Sigmoid colon (tissue), 4 donors: ENCODE data around the gene GHRHR.

ENCODE experiments used
- CTCF ChIP-seq, 4 experiments: fragments of 450-650 bp in 3 of 4; fragments of 200-600 bp in 1 of 4; IDR thresholded peaks; one replicate each; pipeline ENCODE4 v1.5.1; 2016 to 2019; ENCODE audit warnings: antibody characterized with exemption in 4 of 4, mild to moderate bottlenecking in 3 of 4, moderate library complexity in 2 of 4
- POLR2A ChIP-seq, 2 donors: fragments of 450-650 bp; IDR thresholded peaks; one replicate each; pipeline ENCODE4 v1.6.1; 2016; ENCODE audit warnings: antibody characterized with exemption in 2 of 2, mild to moderate bottlenecking in 2 of 2, moderate library complexity in 2 of 2
- POLR2AphosphoS5 ChIP-seq, 4 donors: sonication (generic); formaldehyde crosslinking; IDR thresholded peaks; one replicate each; pipeline ENCODE4 v1.6.1; 2017; ENCODE audit warnings: antibody characterized with exemption in 4 of 4

- TF ChIP-seq CTCF (IDR thresholded peaks at IDR 0.05) (no peak), POLR2AphosphoS5 (IDR thresholded peaks at IDR 0.05) (no peak), POLR2A (IDR thresholded peaks at IDR 0.05) (no peak)
These were observed 30.4 kb upstream of the GHRHR start for GRCh38 chr7:30933124-30933974.
